Neural cell (in vitro differentiated cells): ENCODE measurements around the gene HS3ST6. TPM values are rescaled to one million over a fixed set of nuclear protein-coding genes. Genes with fewer than 3 reads are reported as not detected.

Experiments
- H2AFZ ChIP-seq: fragments of 200-600, 300-800 bp; sonication (generic), shearing (Covaris generic); 2 replicates; pipeline ENCODE4 v1.6.0; 2014; ENCODE audit warnings: low read depth, mild to moderate bottlenecking, antibody characterized with exemption, low read length, moderate library complexity
- H3F3A ChIP-seq: fragments of 200-600 bp; shearing (Covaris generic); 2 replicates; pipeline ENCODE4 v1.6.1; 2016; ENCODE audit warnings: mild to moderate bottlenecking, moderate library complexity, mixed read lengths, antibody characterized with exemption, low read length; ENCODE audit not compliant: insufficient read depth, poor library complexity, severe bottlenecking
- H3K27ac ChIP-seq: fragments of 200-600, 300-800 bp; sonication (generic), shearing (Covaris generic); 2 replicates; pipeline ENCODE4 v1.5.1; 2014; ENCODE audit warnings: mild to moderate bottlenecking, low read length, moderate library complexity
- H3K27me3 ChIP-seq: fragments of 300-800, 200-600 bp; sonication (generic), shearing (Covaris generic); 2 replicates; pipeline ENCODE4 v1.6.0; 2014; ENCODE audit warnings: mild to moderate bottlenecking, low read depth, low read length, moderate library complexity; ENCODE audit not compliant: insufficient read depth
- H3K36me3 ChIP-seq: fragments of 300-800, 200-600 bp; sonication (generic), shearing (Covaris generic); 2 replicates; pipeline ENCODE4 v1.5.1; 2014; ENCODE audit warnings: mild to moderate bottlenecking, antibody characterized with exemption, low read length, moderate library complexity; ENCODE audit not compliant: insufficient read depth
- H3K4me2 ChIP-seq: fragments of 300-800, 200-600 bp; sonication (generic), shearing (Covaris generic); 2 replicates; pipeline ENCODE4 v1.6.0; 2014; ENCODE audit warnings: mild to moderate bottlenecking, low read length
- H3K4me3 ChIP-seq: fragments of 300-800, 200-600 bp; sonication (generic), shearing (Covaris generic); 2 replicates; pipeline ENCODE4 v1.5.1; 2014; ENCODE audit warnings: mild to moderate bottlenecking, low read length, moderate library complexity
- H3K79me2 ChIP-seq: fragments of 200-600 bp; shearing (Covaris generic); replicated peaks from 2 replicates; pipeline ENCODE4 v1.6.0; 2014; ENCODE audit warnings: mild to moderate bottlenecking, low read length, moderate library complexity; ENCODE audit not compliant: insufficient read depth
- H3K9ac ChIP-seq: fragments of 300-800, 200-600 bp; sonication (generic), shearing (Covaris generic); 2 replicates; pipeline ENCODE4 v1.6.1; 2016; ENCODE audit warnings: mild to moderate bottlenecking, low read length, mixed read lengths
- H3K9me2 ChIP-seq: fragments of 200-600 bp; shearing (Covaris generic); 2 replicates; pipeline ENCODE4 v1.6.1; 2016; ENCODE audit warnings: mild to moderate bottlenecking, low read length, mixed read lengths; ENCODE audit not compliant: insufficient read depth
- H3K9me3 ChIP-seq: fragments of 200-600, 300-800 bp; sonication (generic), shearing (Covaris generic); 2 replicates; pipeline ENCODE4 v1.6.1; 2016; ENCODE audit warnings: mild to moderate bottlenecking, mixed run types, low read length, moderate library complexity, mixed read lengths
- H4K20me1 ChIP-seq: fragments of 200-600 bp; shearing (Covaris generic); 2 replicates; pipeline ENCODE4 v1.6.1; 2016; ENCODE audit warnings: mild to moderate bottlenecking, mixed run types; ENCODE audit not compliant: insufficient read depth
- EP300 ChIP-seq: fragments of 450-650 bp; conservative IDR thresholded peaks from 2 replicates; pipeline ENCODE4 v1.6.1; 2014; ENCODE audit warnings: antibody characterized with exemption, mild to moderate bottlenecking, moderate library complexity; ENCODE audit not compliant: poor library complexity, severe bottlenecking
- EZH2 ChIP-seq: fragments of 200-600, 300-800 bp; shearing (Covaris generic), sonication (generic); IDR thresholded peaks from 2 replicates; pipeline ENCODE4 v1.6.1; 2014; ENCODE audit warnings: antibody characterized with exemption, low read length, borderline replicate concordance, mild to moderate bottlenecking; ENCODE audit not compliant: insufficient read depth, poor library complexity, severe bottlenecking
- MXI1 ChIP-seq: fragments of 450-650 bp; conservative IDR thresholded peaks from 2 replicates; pipeline ENCODE4 v1.6.1; 2014; ENCODE audit warnings: antibody characterized with exemption, mild to moderate bottlenecking; ENCODE audit not compliant: poor library complexity, severe bottlenecking
- POLR2AphosphoS5 ChIP-seq: IDR thresholded peaks from 2 replicates; pipeline ENCODE4 v1.6.1; 2012
- RAD21 ChIP-seq: fragments of 450-650 bp; conservative IDR thresholded peaks from 2 replicates; pipeline ENCODE4 v1.6.1; 2014; ENCODE audit warnings: antibody characterized with exemption, mild to moderate bottlenecking, moderate library complexity
- SMC3 ChIP-seq: fragments of 450-650 bp; conservative IDR thresholded peaks from 2 replicates; pipeline ENCODE4 v1.6.1; 2014; ENCODE audit warnings: antibody characterized with exemption, mild to moderate bottlenecking, moderate library complexity; ENCODE audit not compliant: poor library complexity
- TAF1 ChIP-seq: IDR thresholded peaks from 2 replicates; pipeline ENCODE4 v1.6.1; 2012; ENCODE audit warnings: low read depth
- polyA plus RNA-seq: library from polyadenylated mRNA; depleted of rRNA; stranded (reverse); fragments of >200 nt; gene quantifications from 2 replicates; pipeline ENCODE4 v1.2.3, GENCODE V29; 2014
- TF ChIP-seq, protein P1 (sequence below): IDR thresholded peaks from 2 replicates; pipeline ENCODE4 v1.6.1; 2012; ENCODE audit warnings: borderline replicate concordance
- TF ChIP-seq, protein P2 (sequence below): fragments of 450-650 bp; IDR thresholded peaks from 2 replicates; pipeline ENCODE4 v1.5.1; 2014; ENCODE audit warnings: antibody characterized with exemption, mild to moderate bottlenecking, moderate library complexity; ENCODE audit not compliant: poor library complexity, severe bottlenecking

The HS3ST6 gene
- polyA plus RNA-seq, 1 donor from 2014 or later: not detected

DNA sequence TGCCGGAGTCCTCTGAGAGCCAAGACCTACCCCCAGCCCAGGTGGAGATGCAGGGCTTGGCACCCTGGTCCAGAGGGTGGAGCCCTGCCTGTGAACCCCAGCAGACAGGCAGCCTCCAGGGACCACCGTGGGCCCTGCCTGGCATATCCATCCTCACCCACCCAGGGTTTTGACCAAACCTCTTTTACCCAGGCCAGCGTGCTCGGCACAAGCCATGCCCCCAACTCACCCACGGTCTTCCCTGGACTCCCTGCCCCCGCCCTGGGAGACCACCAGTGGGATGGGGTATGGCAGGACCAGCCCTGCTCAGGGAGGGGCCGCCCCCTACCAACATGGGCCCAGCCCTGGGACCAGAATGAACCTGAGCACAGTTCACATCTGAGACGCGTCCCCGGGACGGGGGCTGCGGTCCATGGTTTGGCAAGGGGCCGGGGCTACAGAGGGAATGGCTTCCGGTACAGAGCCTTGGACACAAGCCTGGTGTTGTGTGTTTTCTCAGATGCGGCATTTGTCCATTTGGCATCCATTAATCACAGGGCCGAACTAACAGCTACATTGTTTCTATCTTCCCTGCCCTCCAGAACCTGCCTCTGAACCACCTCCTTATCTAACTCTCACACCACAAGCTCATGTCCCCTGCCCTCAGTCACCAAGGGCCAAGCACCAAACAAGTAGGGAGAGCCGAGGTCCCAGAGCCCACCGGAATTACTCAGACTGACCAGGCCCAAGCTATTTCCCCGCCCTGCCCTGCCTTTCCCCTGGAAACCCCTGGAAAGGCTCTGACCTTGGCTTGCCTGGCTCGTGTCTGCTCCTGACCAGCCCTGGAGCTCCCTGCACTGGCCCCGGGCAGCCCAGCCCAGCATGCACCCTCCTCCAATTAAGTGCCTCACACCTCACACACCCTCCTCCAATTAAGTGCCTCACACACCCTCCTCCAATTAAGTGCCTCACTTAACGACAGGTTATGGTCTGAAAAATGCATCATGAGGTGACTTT, 14.1 kb downstream of the HS3ST6 start:
- no peak overlapping the region for H2AFZ ChIP-seq

GRCh38 chr16:1903220-1903574, 15.0 kb downstream of the HS3ST6 start:
- Histone ChIP-seq H4K20me1 (no peaks in the 10 kb centered on the region), H3K27me3 (no peaks in the 10 kb centered on the region), H3K27ac (no peak overlapping the region), H3K4me3 (no peak overlapping the region), H3K9me3 (no peaks in the 10 kb centered on the region), H3K4me2 (no peak overlapping the region), H3K79me2 (no peaks in the 10 kb centered on the region), H3F3A (no peaks in the 10 kb centered on the region), H3K9ac (no peak overlapping the region), H2AFZ (no peak overlapping the region), H3K9me2 (no peaks in the 10 kb centered on the region), H3K36me3 (no peaks in the 10 kb centered on the region)
- no peak for TF ChIP-seq POLR2AphosphoS5
- TF ChIP-seq, protein P1, sequence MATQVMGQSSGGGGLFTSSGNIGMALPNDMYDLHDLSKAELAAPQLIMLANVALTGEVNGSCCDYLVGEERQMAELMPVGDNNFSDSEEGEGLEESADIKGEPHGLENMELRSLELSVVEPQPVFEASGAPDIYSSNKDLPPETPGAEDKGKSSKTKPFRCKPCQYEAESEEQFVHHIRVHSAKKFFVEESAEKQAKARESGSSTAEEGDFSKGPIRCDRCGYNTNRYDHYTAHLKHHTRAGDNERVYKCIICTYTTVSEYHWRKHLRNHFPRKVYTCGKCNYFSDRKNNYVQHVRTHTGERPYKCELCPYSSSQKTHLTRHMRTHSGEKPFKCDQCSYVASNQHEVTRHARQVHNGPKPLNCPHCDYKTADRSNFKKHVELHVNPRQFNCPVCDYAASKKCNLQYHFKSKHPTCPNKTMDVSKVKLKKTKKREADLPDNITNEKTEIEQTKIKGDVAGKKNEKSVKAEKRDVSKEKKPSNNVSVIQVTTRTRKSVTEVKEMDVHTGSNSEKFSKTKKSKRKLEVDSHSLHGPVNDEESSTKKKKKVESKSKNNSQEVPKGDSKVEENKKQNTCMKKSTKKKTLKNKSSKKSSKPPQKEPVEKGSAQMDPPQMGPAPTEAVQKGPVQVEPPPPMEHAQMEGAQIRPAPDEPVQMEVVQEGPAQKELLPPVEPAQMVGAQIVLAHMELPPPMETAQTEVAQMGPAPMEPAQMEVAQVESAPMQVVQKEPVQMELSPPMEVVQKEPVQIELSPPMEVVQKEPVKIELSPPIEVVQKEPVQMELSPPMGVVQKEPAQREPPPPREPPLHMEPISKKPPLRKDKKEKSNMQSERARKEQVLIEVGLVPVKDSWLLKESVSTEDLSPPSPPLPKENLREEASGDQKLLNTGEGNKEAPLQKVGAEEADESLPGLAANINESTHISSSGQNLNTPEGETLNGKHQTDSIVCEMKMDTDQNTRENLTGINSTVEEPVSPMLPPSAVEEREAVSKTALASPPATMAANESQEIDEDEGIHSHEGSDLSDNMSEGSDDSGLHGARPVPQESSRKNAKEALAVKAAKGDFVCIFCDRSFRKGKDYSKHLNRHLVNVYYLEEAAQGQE: no peak
- no peak for TF ChIP-seq SMC3
- no peak for TF ChIP-seq TAF1
- TF ChIP-seq RAD21: no peak
- TF ChIP-seq EZH2: no peak
- TF ChIP-seq MXI1: no peak
- TF ChIP-seq, protein P2, sequence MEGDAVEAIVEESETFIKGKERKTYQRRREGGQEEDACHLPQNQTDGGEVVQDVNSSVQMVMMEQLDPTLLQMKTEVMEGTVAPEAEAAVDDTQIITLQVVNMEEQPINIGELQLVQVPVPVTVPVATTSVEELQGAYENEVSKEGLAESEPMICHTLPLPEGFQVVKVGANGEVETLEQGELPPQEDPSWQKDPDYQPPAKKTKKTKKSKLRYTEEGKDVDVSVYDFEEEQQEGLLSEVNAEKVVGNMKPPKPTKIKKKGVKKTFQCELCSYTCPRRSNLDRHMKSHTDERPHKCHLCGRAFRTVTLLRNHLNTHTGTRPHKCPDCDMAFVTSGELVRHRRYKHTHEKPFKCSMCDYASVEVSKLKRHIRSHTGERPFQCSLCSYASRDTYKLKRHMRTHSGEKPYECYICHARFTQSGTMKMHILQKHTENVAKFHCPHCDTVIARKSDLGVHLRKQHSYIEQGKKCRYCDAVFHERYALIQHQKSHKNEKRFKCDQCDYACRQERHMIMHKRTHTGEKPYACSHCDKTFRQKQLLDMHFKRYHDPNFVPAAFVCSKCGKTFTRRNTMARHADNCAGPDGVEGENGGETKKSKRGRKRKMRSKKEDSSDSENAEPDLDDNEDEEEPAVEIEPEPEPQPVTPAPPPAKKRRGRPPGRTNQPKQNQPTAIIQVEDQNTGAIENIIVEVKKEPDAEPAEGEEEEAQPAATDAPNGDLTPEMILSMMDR: no peak
- TF ChIP-seq EP300: no peak

More for the DNA sequence above, 14.1 kb downstream of the HS3ST6 start:
- Histone ChIP-seq H4K20me1 (no peaks in the 10 kb centered on the region), H3K4me3 (no peak overlapping the region), H3F3A (no peaks in the 10 kb centered on the region), H3K27ac (no peak overlapping the region), H3K27me3 (no peaks in the 10 kb centered on the region), H3K9ac (no peak overlapping the region), H3K79me2 (no peaks in the 10 kb centered on the region), H3K36me3 (no peaks in the 10 kb centered on the region), H3K4me2 (no peak overlapping the region), H3K9me3 (no peaks in the 10 kb centered on the region), H3K9me2 (no peaks in the 10 kb centered on the region)
- TF ChIP-seq EP300 (no peak), POLR2AphosphoS5 (no peak), MXI1 (no peak), EZH2 (no peak), TAF1 (no peak), RAD21 (no peak), SMC3 (no peak)
- TF ChIP-seq, protein P2: no peak
- TF ChIP-seq, protein P1: no peak
